Spleen (tissue), 11 donors: ENCODE results near the gene BCL7C. TPM values are rescaled to one million over a fixed set of nuclear protein-coding genes. Genes with fewer than 3 reads are reported as not detected.

ENCODE experiments used
- DNase-seq: peaks from one replicate; pipeline ENCODE4 v3.0.0-alpha.2; 2020
- H3K27ac ChIP-seq, 8 donors: fragments of 200-600 bp; sonication (generic) in 7 of 8; 1 replicate in 4 of 8; 2 replicates in 4 of 8; pipeline versions ENCODE4 v1.5.0 to v1.8.0; 2016 to 2021; ENCODE audit warnings: inconsistent platforms in 4 of 8, mild to moderate bottlenecking in 4 of 8, moderate library complexity in 1 of 8
- H3K27me3 ChIP-seq, 7 donors: fragments of 200-600 bp; sonication (generic) in 6 of 7; replicated peaks in 1 of 7; 1 replicate in 4 of 7; 2 replicates in 3 of 7; pipeline versions ENCODE4 v1.5.0 to v1.8.0; 2016 to 2021; ENCODE audit warnings: inconsistent platforms in 3 of 7, mild to moderate bottlenecking in 1 of 7
- H3K36me3 ChIP-seq, 6 donors: fragments of 200-600 bp; sonication (generic) in 5 of 6; 1 replicate in 4 of 6; 2 replicates in 2 of 6; pipeline versions ENCODE4 v1.5.0 to v1.8.0; 2016 to 2021; ENCODE audit warnings: inconsistent platforms in 2 of 6
- H3K4me1 ChIP-seq, 6 donors: fragments of 200-600 bp; sonication (generic) in 5 of 6; 1 replicate in 3 of 6; 2 replicates in 3 of 6; pipeline versions ENCODE4 v1.5.0 to v1.8.0; 2016 to 2021; ENCODE audit warnings: inconsistent platforms in 3 of 6
- H3K4me3 ChIP-seq, 8 donors: fragments of 200-600 bp; sonication (generic) in 7 of 8; 1 replicate in 4 of 8; 2 replicates in 4 of 8; pipeline versions ENCODE4 v1.5.0 to v1.8.0; 2016 to 2021; ENCODE audit warnings: inconsistent platforms in 4 of 8, mild to moderate bottlenecking in 4 of 8, moderate library complexity in 2 of 8
- H3K9me3 ChIP-seq, 8 donors: fragments of 200-600 bp; sonication (generic) in 7 of 8; 1 replicate in 4 of 8; 2 replicates in 4 of 8; pipeline versions ENCODE4 v1.5.0 to v1.8.0; 2016 to 2021; ENCODE audit warnings: inconsistent platforms in 4 of 8
- POLR2A ChIP-seq, 3 donors: fragments of 450-650 bp; IDR thresholded peaks; one replicate each; pipeline ENCODE4 v1.5.1; 2017; ENCODE audit warnings: antibody characterized with exemption in 3 of 3, mild to moderate bottlenecking in 1 of 3
- POLR2AphosphoS5 ChIP-seq, 3 donors: sonication (generic); formaldehyde crosslinking; IDR thresholded peaks; one replicate each; pipeline ENCODE4 v1.5.1; 2017; ENCODE audit warnings: antibody characterized with exemption in 3 of 3
- WGBS, 5 donors: extraction: QIAGEN DNeasy Blood & Tissue Kit in 3 of 5; methylation state at CpG; one replicate each; pipeline versions ENCODE4 v1.1.5 to v1.1.7; 2013 to 2018; 5-methylcytosine and 5-hydroxymethylcytosine counted together
- intact Hi-C: fragments of 100-400 bp; cut with DNase I; formaldehyde crosslinking; loops from one replicate; pipeline ENCODE4 v1.15.0; 2023; ENCODE audit warnings: low total_unique reads
- polyA plus RNA-seq, 3 donors: library from polyadenylated mRNA; stranded (reverse); fragments of 200-250 nt; gene quantifications; one replicate each; pipeline ENCODE4 v1.2.1, GENCODE V29; 2013
- total RNA-seq, 7 donors: library from RNA; depleted of rRNA in 3 of 7; stranded (reverse); fragments of >200 nt in 3 of 7; fragmentation: NEBNext Ultra II Directional in 4 of 7; extraction: Animal tissue kit (Norgen Biotek cat#: 25700) in 4 of 7; gene quantifications; one replicate each; pipeline versions ENCODE4 v1.1.0 to v1.2.1, GENCODE V29; 2016 to 2021
- TF ChIP-seq, protein P1 (sequence below), 11 experiments: fragments of 200-600 bp in 7 of 11; fragments of 450-650 bp in 4 of 11; sonication (generic) in 4 of 11; IDR thresholded peaks in 8 of 11; conservative IDR thresholded peaks in 3 of 11; 1 replicate in 7 of 11; 2 replicates in 4 of 11; pipeline versions ENCODE4 v1.4.0 to v1.8.0; 2016 to 2021; ENCODE audit warnings: antibody characterized with exemption in 11 of 11, inconsistent platforms in 4 of 11, mild to moderate bottlenecking in 1 of 11
- donor health status: healthy with polysubstance abuse.
- donor health status: DM: no; HTN: no; CAD: no; lungs with moderate emphysema.
- donor health status: DM: no; HTN: no; CAD: no.
- donor health status: Bipolar disorder and iron deficiency.
- donor health status: healthy.
- donor health status: DM: no; HTN: no; CAD: no.
- donor health status: DM: yes; HTN: yes; CAD: no.

BCL7C gene
- total and polyA plus RNA-seq, 10 donors: 15.5 to 38.7 (median 22.9) TPM

DNA sequence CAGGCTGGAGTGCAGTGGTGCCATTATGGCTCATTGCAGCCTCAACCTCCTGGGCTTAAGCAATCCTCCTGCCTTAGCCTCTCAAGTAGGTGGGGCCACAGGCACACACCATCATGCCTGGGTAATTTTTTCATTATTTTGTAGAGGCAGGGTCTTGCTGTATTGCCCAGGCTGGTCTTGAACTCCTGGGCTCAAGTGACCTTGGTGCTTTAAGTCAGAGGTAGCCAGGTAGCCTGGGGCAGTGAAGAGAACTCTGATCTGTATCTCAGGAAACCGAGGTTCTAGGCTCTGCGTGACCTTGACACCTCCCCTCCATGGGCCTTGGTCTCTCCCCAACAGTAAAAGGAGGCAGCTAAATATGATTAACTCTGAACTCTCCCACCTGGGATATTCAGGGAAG lies 5.9 kb upstream of the BCL7C start:
- Histone ChIP-seq H3K36me3 (no peaks in the 10 kb centered on the region), H3K9me3 (peaks cover 0 to 3% (median 0%) of the 10 kb centered on the region in 8 donors), H3K27ac (no peak overlapping the region), H3K4me1 (peaks cover 37 to 71% (median 62%) of the 10 kb centered on the region in 6 donors), H3K4me3 (no peak overlapping the region), H3K27me3 (no peaks in the 10 kb centered on the region)
- TF ChIP-seq, protein P1, sequence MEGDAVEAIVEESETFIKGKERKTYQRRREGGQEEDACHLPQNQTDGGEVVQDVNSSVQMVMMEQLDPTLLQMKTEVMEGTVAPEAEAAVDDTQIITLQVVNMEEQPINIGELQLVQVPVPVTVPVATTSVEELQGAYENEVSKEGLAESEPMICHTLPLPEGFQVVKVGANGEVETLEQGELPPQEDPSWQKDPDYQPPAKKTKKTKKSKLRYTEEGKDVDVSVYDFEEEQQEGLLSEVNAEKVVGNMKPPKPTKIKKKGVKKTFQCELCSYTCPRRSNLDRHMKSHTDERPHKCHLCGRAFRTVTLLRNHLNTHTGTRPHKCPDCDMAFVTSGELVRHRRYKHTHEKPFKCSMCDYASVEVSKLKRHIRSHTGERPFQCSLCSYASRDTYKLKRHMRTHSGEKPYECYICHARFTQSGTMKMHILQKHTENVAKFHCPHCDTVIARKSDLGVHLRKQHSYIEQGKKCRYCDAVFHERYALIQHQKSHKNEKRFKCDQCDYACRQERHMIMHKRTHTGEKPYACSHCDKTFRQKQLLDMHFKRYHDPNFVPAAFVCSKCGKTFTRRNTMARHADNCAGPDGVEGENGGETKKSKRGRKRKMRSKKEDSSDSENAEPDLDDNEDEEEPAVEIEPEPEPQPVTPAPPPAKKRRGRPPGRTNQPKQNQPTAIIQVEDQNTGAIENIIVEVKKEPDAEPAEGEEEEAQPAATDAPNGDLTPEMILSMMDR (IDR thresholded peaks at IDR 0.05 in 8 of 11, conservative IDR thresholded peaks at IDR 0.05 in 3 of 11): no peak
- TF ChIP-seq POLR2AphosphoS5 (IDR thresholded peaks at IDR 0.05) (no peak), POLR2A (IDR thresholded peaks at IDR 0.05) (no peak)
- WGBS, 5 donors: 69 to 89% (median 78%) methylated on average over 2 of the region's 2 CpGs
- intact Hi-C loops: no loop called here
- no peak for DNase-seq

GRCh38 chr16:30896889-30897733 lies 3.2 kb upstream of the BCL7C start:
- 13 to 16% (median 15%) methylated on average over 28 to 31 of the region's 31 CpGs for WGBS, 5 donors
- peak; percentile 95 for DNase-seq
- TF ChIP-seq POLR2A (IDR thresholded peaks at IDR 0.05) (peak in 1 of 3 donors; percentile 9), POLR2AphosphoS5 (IDR thresholded peaks at IDR 0.05) (peak; percentile 54 to 83 (median 61))
- TF ChIP-seq, protein P1 (IDR thresholded peaks at IDR 0.05 in 8 of 11, conservative IDR thresholded peaks at IDR 0.05 in 3 of 11): peak in 2 of 11 experiments; percentile 12 to 20
- H3K27ac ChIP-seq: peak overlapping the region; percentile 75 to 95 (median 90)
- H3K36me3 ChIP-seq: peaks cover 0 to 6% (median 0%) of the 10 kb centered on the region in 6 donors
- peaks cover 26 to 69% (median 58%) of the 10 kb centered on the region in 6 donors for H3K4me1 ChIP-seq
- H3K27me3 ChIP-seq: no peaks in the 10 kb centered on the region
- H3K9me3 ChIP-seq: no peaks in the 10 kb centered on the region
- peak overlapping the region; percentile 13 to 71 (median 38) for H3K4me3 ChIP-seq
- intact Hi-C loops: no loop called here

DNA sequence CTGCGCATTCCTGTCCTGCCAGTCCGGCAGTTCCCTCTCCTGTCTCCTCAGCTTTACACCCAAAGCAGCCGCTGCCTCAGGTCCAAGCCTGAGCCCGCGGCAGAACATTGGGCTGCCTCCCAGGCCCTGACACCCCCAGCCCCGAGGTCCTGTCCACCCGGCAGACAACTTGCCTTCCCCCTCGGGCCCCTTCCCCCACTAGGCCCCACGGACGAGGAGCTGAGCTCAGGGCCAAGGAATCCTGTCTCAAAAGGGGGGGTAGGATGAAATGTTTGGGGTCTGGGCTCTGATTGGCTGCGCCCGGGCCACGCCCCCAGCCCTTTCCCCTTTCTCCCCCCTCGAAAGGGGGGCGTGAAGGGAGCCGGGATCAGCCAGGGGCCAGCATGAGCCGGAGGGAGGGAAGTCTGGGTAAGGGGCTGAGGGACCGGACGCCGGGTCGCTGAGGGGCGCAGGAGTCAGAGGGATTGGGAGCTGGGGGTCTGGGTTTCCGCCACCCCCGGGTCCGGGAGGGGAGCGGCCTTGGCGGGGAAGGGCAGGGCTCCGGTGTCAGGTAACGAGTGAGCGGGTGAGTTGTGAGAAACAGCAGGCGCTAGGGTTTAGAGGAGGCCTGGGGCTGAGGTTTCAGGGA lies 2.5 kb upstream of the BCL7C start, which contains the start of gene CTF1:
CTF1 (plus strand) TSS at position 354 of the 628 bp plus-strand sequence; CDS start at position 384, 30 bp downstream.
- 15 to 29% (median 22%) methylated on average over 26 to 31 of the region's 31 CpGs for WGBS, 5 donors
- intact Hi-C loops: no loop called here
- H3K9me3 ChIP-seq: no peaks in the 10 kb centered on the region
- H3K4me1 ChIP-seq: peaks cover 22 to 71% (median 53%) of the 10 kb centered on the region in 6 donors
- peak within 1 kb of the TSS; percentile 75 to 95 (median 90) for H3K27ac ChIP-seq
- DNase-seq: peak; percentile 89
- H3K4me3 ChIP-seq: peak within 1 kb of the TSS; percentile 13 to 71 (median 38)
- H3K36me3 ChIP-seq: peaks cover 0 to 13% (median under 1%) of the 10 kb centered on the region in 6 donors
- TF ChIP-seq POLR2AphosphoS5 (IDR thresholded peaks at IDR 0.05): peak in 1 of 3 donors; percentile 2
- TF ChIP-seq, protein P1 (IDR thresholded peaks at IDR 0.05 in 8 of 11, conservative IDR thresholded peaks at IDR 0.05 in 3 of 11): no peak
- no peak for TF ChIP-seq POLR2A (IDR thresholded peaks at IDR 0.05)
- H3K27me3 ChIP-seq: no peaks in the 10 kb centered on the region
